Left ventricle myocardium inferior (tissue), 1 donor: ENCODE results near the gene NECTIN2. TPM values are rescaled to one million over a fixed set of nuclear protein-coding genes. Genes with fewer than 3 reads are reported as not detected.
A peak's percentile ranks its signal among the peaks of the same experiment; 100 is the strongest.

ENCODE experiments used
- DNase-seq: peaks from one replicate; pipeline ENCODE4 v3.0.0-alpha.2; 2020
- H3K27ac ChIP-seq: fragments of 200-600 bp; replicated peaks from 2 replicates; pipeline ENCODE4 v1.8.0; 2021
- H3K27me3 ChIP-seq: fragments of 200-600 bp; 2 replicates; pipeline ENCODE4 v1.8.0; 2021; ENCODE audit warnings: low read depth
- H3K36me3 ChIP-seq: fragments of 200-600 bp; 2 replicates; pipeline ENCODE4 v1.8.0; 2021
- H3K4me1 ChIP-seq: fragments of 200-600 bp; 2 replicates; pipeline ENCODE4 v1.8.0; 2021
- H3K4me3 ChIP-seq: fragments of 200-600 bp; 2 replicates; pipeline ENCODE4 v1.8.0; 2021; ENCODE audit warnings: mild to moderate bottlenecking, moderate library complexity
- H3K9me3 ChIP-seq: fragments of 200-600 bp; replicated peaks from 2 replicates; pipeline ENCODE4 v1.8.0; 2021
- intact Hi-C: fragments of 100-400 bp; cut with micrococcal nuclease; formaldehyde crosslinking; loops from one replicate; pipeline ENCODE4 v1.11.0; 2022
- total RNA-seq: library from RNA; stranded (reverse); fragmentation: NEBNext Ultra II Directional; extraction: Animal tissue kit (Norgen Biotek cat#: 25700); gene quantifications from one replicate; pipeline ENCODE4 v1.2.1, GENCODE V29; 2021
- TF ChIP-seq, protein P1 (sequence below): fragments of 200-600 bp; IDR thresholded peaks from 2 replicates; pipeline ENCODE4 v1.8.0; 2021; ENCODE audit warnings: antibody characterized with exemption, mild to moderate bottlenecking, borderline replicate concordance
- donor health status: DM: no; HTN: yes; CAD: no; lungs with severe emphysema.

Gene NECTIN2
- total RNA-seq, 1 donor from 2014 or later = 40.7 TPM

DNA sequence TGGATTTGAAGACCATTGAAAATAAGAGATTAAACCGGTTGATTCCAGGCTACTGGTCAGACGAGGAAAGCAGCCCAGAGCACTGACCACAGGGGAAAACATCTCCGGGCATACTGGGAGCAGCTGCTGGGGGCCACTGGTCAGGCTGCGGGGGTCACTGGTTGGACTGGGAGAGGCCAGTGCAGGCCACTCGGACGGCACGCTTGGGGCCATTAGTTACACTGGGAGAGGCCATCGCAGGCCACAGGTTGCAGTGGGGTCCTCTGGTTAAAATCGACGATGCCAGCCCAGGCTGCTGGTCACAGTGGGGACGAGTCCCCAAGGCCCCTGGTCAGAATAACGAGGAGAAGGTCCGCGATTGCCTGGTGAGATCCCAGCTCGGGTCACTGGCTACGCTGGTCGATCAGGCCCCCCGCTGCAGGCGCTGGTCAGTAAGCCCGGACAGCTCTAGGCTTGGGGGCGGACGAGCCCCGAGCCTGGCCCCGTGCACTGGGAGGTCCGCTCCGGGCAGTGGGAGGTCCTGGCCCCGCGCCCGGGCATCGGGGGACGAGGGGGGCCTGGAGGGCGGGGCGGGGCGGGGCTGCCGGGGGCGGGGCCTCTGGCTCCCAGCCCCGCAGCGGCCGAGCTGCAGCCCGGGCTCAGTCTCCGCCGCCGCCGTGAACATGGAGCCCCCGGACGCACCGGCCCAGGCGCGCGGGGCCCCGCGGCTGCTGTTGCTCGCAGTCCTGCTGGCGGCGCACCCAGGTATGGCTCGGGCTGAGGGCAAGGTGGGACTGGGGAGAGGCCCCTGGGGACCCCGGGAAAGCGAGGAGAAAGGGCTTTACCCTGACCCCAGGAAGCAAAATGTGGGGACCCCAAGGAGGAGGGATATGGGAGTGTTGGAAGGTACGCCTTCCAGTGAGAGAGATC lies 37.4 kb upstream of the NECTIN2 start, which contains the start of gene BCAM:
Gene BCAM (plus strand): TSS at position 641 of the 909 bp plus-strand sequence. CDS start 22 bp downstream, at position 663.
- peaks cover 45% of the 10 kb centered on the region for H3K4me1 ChIP-seq
- intact Hi-C loops = no loop called here
- DNase-seq = peak; percentile 86

DNA sequence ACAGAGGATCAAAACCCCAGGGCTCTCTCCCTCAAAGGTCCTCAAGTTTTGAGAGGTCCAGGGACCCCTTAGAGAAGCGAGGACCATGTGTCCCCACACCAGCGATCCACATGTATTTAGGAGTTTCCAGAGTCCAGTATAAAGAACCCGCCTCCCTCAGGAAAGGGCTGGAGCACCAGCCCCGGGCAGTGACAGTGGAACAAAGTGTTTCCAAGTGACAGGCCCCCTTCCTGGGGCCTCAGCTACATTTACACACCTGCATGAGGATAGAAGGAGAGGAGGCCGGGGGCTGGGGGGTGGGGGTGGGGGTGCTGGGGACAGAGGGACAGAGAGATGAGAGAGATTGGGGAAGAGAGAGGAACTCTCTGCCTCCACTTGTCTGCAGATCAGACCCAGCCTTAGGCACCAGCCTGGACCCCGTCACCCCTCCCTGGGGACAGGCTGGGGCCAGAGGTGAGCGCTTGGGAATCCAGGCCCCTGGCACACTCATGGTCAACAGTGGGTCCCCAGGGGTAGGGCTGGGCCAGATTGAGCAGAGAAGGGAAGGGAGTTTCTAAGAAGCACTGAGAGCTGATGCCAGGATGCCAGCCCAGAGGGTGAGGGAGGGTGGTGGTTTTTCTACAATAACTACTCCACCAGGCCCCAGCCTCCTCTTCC lies 36.4 kb upstream of the NECTIN2 start:
- TF ChIP-seq, protein P1, sequence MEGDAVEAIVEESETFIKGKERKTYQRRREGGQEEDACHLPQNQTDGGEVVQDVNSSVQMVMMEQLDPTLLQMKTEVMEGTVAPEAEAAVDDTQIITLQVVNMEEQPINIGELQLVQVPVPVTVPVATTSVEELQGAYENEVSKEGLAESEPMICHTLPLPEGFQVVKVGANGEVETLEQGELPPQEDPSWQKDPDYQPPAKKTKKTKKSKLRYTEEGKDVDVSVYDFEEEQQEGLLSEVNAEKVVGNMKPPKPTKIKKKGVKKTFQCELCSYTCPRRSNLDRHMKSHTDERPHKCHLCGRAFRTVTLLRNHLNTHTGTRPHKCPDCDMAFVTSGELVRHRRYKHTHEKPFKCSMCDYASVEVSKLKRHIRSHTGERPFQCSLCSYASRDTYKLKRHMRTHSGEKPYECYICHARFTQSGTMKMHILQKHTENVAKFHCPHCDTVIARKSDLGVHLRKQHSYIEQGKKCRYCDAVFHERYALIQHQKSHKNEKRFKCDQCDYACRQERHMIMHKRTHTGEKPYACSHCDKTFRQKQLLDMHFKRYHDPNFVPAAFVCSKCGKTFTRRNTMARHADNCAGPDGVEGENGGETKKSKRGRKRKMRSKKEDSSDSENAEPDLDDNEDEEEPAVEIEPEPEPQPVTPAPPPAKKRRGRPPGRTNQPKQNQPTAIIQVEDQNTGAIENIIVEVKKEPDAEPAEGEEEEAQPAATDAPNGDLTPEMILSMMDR = no peak
- DNase-seq = no peak
- Histone ChIP-seq H3K9me3 (no peaks in the 10 kb centered on the region), H3K4me1 (peaks cover 45% of the 10 kb centered on the region), H3K4me3 (peak overlapping the region; percentile 86), H3K36me3 (peaks cover 37% of the 10 kb centered on the region), H3K27me3 (no peaks in the 10 kb centered on the region), H3K27ac (peak overlapping the region; percentile 92)
- intact Hi-C loops = no loop called here

More for the DNA sequence above, 37.4 kb upstream of the NECTIN2 start, which contains the start of gene BCAM:
- Histone ChIP-seq H3K4me3 (peak within 1 kb of the TSS; percentile 86), H3K36me3 (peaks cover 27% of the 10 kb centered on the region), H3K27me3 (no peaks in the 10 kb centered on the region), H3K9me3 (no peaks in the 10 kb centered on the region), H3K27ac (peak within 1 kb of the TSS; percentile 92)
- TF ChIP-seq, protein P1 = no peak

DNA sequence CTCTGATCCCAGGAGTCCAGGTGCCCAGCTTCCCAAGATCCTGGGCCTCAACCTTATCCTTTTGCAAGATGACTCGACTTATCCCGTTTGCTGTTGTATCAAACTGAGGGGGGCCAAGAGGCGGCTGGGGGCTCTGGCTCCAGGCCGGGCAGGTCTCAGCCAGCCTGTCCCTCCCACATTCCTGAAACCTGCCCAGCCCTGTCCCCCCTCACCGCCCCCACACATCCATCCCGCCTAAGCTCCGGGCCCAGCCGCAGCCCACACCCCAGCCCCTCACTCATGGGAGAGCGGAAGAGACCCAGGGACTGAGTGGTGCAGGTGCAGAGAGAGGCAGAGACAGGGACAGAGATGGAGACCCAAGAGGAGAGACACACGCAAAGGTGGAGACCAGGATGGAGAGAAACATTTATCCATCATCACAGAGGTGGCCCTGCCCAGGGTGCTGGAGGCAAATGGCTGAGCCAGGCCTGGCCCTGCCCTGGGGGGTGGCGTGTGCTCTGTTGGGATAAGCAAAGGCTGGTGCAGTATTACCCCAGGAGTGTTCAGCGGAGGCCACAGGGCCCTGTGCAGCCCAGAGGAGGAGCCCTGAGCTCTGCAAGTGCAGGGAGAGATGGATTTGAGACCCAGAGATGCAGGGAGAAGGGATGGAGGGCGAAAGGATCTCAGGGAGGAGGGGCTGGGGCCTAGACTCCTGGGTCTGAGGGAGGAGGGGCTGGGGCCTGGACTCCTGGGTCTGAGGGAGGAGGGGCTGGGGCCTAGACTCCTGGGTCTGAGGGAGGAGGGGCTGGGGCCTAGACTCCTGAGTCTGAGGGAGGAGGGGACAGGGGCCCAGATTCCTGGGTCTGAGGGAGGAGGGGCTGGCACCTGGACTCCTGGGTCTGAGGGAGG lies 35.6 kb upstream of the NECTIN2 start:
- Histone ChIP-seq H3K4me3 (peak overlapping the region; percentile 86), H3K4me1 (peaks cover 45% of the 10 kb centered on the region), H3K36me3 (peaks cover 43% of the 10 kb centered on the region), H3K27ac (peak overlapping the region; percentile 92), H3K9me3 (no peaks in the 10 kb centered on the region), H3K27me3 (no peaks in the 10 kb centered on the region)
- intact Hi-C loops = no loop called here
- TF ChIP-seq, protein P1 = no peak
- no peak for DNase-seq

DNA sequence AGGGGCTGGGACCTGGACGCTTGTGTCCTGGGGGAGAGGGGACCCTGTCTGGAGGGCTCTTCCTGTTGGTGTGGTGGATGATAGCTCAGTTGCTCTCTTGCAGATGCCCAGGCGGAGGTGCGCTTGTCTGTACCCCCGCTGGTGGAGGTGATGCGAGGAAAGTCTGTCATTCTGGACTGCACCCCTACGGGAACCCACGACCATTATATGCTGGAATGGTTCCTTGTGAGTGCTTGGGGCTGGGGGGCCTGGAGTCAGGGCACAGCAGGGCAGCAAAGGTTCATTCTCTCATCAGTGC lies 35.0 kb upstream of the NECTIN2 start:
- Histone ChIP-seq H3K27ac (no peak overlapping the region), H3K4me1 (peaks cover 45% of the 10 kb centered on the region), H3K9me3 (no peaks in the 10 kb centered on the region), H3K27me3 (no peaks in the 10 kb centered on the region), H3K36me3 (peaks cover 47% of the 10 kb centered on the region), H3K4me3 (peak overlapping the region; percentile 86)
- TF ChIP-seq, protein P1 = no peak
- intact Hi-C loops = no loop called here
- no peak for DNase-seq

DNA sequence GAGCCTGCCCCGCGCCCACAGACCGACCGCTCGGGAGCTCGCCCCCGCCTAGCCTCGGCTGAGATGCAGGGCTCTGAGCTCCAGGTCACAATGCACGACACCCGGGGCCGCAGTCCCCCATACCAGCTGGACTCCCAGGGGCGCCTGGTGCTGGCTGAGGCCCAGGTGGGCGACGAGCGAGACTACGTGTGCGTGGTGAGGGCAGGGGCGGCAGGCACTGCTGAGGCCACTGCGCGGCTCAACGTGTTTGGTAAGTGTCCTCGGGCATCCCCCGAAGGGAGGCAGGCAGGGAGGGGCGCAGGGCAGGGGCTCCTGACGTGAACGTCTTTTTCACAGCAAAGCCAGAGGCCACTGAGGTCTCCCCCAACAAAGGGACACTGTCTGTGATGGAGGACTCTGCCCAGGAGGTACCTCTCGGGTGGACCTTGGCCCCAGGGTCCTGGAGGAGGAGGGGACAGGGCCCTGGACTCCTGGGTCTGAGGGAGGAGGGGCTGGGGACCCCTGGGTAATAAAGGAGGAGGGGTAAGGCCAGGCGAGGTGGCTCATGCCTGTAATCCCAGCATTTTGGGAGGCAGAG lies 33.9 kb upstream of the NECTIN2 start:
- H3K27me3 ChIP-seq = no peaks in the 10 kb centered on the region
- H3K9me3 ChIP-seq = no peaks in the 10 kb centered on the region
- DNase-seq = no peak
- intact Hi-C loops = no loop called here
- TF ChIP-seq, protein P1 = no peak
- H3K4me3 ChIP-seq = no peak overlapping the region
- H3K4me1 ChIP-seq = peaks cover 45% of the 10 kb centered on the region
- H3K27ac ChIP-seq = no peak overlapping the region
- peaks cover 47% of the 10 kb centered on the region for H3K36me3 ChIP-seq
